OCI-LY3 (cell line): ENCODE data around the gene ESM1.

ENCODE experiments used
- EZH2phosphoT487 ChIP-seq: fragments of 200-600 bp; shearing (Covaris generic); IDR thresholded peaks from 2 replicates; pipeline ENCODE4 v1.6.1; 2018; ENCODE audit warnings: antibody characterized with exemption, mixed run types, low read depth
- TF ChIP-seq, protein P1 (sequence below): fragments of 200-600, 300-600 bp; sonication (generic); IDR thresholded peaks from 2 replicates; pipeline ENCODE4 v1.5.1; 2014; ENCODE audit warnings: antibody characterized with exemption, low read length, low read depth

- TF ChIP-seq EZH2phosphoT487: no peak
- TF ChIP-seq, protein P1, sequence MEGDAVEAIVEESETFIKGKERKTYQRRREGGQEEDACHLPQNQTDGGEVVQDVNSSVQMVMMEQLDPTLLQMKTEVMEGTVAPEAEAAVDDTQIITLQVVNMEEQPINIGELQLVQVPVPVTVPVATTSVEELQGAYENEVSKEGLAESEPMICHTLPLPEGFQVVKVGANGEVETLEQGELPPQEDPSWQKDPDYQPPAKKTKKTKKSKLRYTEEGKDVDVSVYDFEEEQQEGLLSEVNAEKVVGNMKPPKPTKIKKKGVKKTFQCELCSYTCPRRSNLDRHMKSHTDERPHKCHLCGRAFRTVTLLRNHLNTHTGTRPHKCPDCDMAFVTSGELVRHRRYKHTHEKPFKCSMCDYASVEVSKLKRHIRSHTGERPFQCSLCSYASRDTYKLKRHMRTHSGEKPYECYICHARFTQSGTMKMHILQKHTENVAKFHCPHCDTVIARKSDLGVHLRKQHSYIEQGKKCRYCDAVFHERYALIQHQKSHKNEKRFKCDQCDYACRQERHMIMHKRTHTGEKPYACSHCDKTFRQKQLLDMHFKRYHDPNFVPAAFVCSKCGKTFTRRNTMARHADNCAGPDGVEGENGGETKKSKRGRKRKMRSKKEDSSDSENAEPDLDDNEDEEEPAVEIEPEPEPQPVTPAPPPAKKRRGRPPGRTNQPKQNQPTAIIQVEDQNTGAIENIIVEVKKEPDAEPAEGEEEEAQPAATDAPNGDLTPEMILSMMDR: no peak
These were observed 3.5 kb downstream of the ESM1 start for GRCh38 chr5:54981928-54982327.
